ENCODE results near the gene SLC16A2. TPM values are rescaled to one million over a fixed set of nuclear protein-coding genes. Genes with fewer than 3 reads are reported as not detected.

SLC16A2 gene
- total RNA-seq, 1 experiment from 2014 or later, result 55.2 TPM

DNA sequence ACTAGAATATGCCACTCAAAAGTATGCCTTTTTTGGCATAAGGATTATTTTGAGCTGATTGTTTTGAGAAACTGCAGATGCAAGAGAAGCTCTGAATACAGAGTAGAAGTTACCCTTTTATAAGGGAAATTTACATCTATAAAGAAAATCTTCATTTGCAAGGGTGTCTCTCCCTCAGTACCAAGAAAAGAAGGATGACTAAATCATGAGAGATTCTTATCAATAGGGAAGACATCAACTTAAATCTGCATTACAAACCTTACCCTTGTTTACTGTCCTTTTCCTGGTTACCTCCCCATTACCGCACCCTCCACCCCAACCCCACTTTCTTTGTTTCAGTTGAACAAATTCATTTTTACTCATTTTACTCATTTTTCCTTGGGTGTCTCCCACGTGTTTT is 130.6 kb downstream of the SLC16A2 start:
- ATAC-seq, result no peak; the same call in none of the 2 replicates
- Mint-ChIP-seq H3K4me3 (no peak overlapping the region), H3K4me1 (peaks cover 16% of the 10 kb centered on the region), H3K27ac (no peak overlapping the region), H3K36me3 (peaks cover 4% of the 10 kb centered on the region), H3K27me3 (ENCODE audit: low read depth) (no peaks in the 10 kb centered on the region; the same call in none of the 2 replicates), H3K9me3 (peaks cover 4% of the 10 kb centered on the region)
- DNase-seq (ENCODE audit: low spot score), result no peak
- ChIA-PET CTCF (no interaction called here), POLR2A (interaction anchor here (0.6 kb wide), 1 partner anchor 509 kb away, joined by 3 read pairs; no protein-coding TSS in a partner anchor)
- TF ChIP-seq NR3C1 (CRISPR knock-in tag; conservative IDR thresholded peaks at IDR 0.05; ENCODE audit: low read depth) (no peak), ZNF138 (CRISPR knock-in tag; conservative IDR thresholded peaks at IDR 0.05) (no peak), ATF2 (CRISPR knock-in tag; IDR thresholded peaks at IDR 0.05; ENCODE audit: borderline replicate concordance, low read depth) (no peak), PRRX2 (CRISPR knock-in tag; IDR thresholded peaks at IDR 0.05) (no peak)
- TF ChIP-seq, protein P1, sequence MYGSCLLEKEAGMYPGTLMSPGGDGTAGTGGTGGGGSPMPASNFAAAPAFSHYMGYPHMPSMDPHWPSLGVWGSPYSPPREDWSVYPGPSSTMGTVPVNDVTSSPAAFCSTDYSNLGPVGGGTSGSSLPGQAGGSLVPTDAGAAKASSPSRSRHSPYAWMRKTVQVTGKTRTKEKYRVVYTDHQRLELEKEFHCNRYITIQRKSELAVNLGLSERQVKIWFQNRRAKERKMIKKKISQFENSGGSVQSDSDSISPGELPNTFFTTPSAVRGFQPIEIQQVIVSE (CRISPR knock-in tag; IDR thresholded peaks at IDR 0.05; ENCODE audit: borderline replicate concordance), result no peak

- TF ChIP-seq ZNF671 (CRISPR knock-in tag; IDR thresholded peaks at IDR 0.05), result no peak
- TF ChIP-seq ETV6 (CRISPR knock-in tag; IDR thresholded peaks at IDR 0.05), result no peak
- no peaks in the 10 kb centered on the region for H3K9me3 Mint-ChIP-seq
- ChIA-PET POLR2A (no interaction called here), CTCF (interaction anchor here (0.6 kb wide), 1 partner anchor 10 kb away, joined by 4 read pairs; no protein-coding TSS in a partner anchor)
- H3K27ac Mint-ChIP-seq, result no peak overlapping the region
- H3K36me3 Mint-ChIP-seq, result no peaks in the 10 kb centered on the region
- DNase-seq (ENCODE audit: low spot score) (no peak), ATAC-seq (no peak)
- peaks cover 5% of the 10 kb centered on the region for H3K4me1 Mint-ChIP-seq
- no peaks in the 10 kb centered on the region; the same call in 1 of the 2 replicates for H3K27me3 Mint-ChIP-seq (ENCODE audit: low read depth)
- H3K4me3 Mint-ChIP-seq, result no peak overlapping the region
Observed at GRCh38 chrX:74557378-74557777, 136.1 kb downstream of the SLC16A2 start.

DNA sequence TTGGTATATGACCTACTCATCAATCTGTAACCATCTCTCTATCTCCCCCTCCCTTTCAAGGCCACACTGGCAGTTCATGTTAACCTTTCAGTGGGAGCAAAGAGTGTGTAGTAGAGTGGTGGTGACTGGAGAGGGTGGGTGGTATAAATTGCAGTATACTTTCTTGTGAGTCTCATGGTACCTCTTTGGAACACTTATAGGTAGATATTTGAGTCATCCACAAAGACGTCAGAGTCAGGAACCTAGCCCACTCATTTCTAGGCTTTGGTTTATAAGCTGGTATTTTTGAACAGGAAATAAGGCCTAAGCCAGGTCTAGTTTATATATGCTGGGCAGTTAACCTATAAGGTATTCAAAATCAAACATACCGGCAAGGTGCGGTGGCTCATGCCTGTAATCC is 156.8 kb downstream of the SLC16A2 start:
- Mint-ChIP-seq H3K4me1 (no peaks in the 10 kb centered on the region), H3K9me3 (no peaks in the 10 kb centered on the region), H3K27me3 (ENCODE audit: low read depth) (no peaks in the 10 kb centered on the region), H3K36me3 (no peaks in the 10 kb centered on the region), H3K4me3 (no peak overlapping the region), H3K27ac (no peak overlapping the region)
- CTCF ChIA-PET, result no interaction called here
- POLR2A ChIA-PET, result no interaction called here
- DNase-seq (ENCODE audit: low spot score) (no peak), ATAC-seq (no peak)
- TF ChIP-seq MAX (CRISPR knock-in tag; IDR thresholded peaks at IDR 0.05) (no peak), PRDM15 (CRISPR knock-in tag; IDR thresholded peaks at IDR 0.05) (no peak), FOXP1 (CRISPR knock-in tag; IDR thresholded peaks at IDR 0.05; ENCODE audit: borderline replicate concordance) (no peak), PRRX2 (CRISPR knock-in tag; IDR thresholded peaks at IDR 0.05) (no peak), TP53 (CRISPR knock-in tag; IDR thresholded peaks at IDR 0.05) (no peak), GTF2I (CRISPR knock-in tag; conservative IDR thresholded peaks at IDR 0.05) (no peak), NR1H2 (CRISPR knock-in tag; IDR thresholded peaks at IDR 0.05) (no peak)
- TF ChIP-seq, protein P2, sequence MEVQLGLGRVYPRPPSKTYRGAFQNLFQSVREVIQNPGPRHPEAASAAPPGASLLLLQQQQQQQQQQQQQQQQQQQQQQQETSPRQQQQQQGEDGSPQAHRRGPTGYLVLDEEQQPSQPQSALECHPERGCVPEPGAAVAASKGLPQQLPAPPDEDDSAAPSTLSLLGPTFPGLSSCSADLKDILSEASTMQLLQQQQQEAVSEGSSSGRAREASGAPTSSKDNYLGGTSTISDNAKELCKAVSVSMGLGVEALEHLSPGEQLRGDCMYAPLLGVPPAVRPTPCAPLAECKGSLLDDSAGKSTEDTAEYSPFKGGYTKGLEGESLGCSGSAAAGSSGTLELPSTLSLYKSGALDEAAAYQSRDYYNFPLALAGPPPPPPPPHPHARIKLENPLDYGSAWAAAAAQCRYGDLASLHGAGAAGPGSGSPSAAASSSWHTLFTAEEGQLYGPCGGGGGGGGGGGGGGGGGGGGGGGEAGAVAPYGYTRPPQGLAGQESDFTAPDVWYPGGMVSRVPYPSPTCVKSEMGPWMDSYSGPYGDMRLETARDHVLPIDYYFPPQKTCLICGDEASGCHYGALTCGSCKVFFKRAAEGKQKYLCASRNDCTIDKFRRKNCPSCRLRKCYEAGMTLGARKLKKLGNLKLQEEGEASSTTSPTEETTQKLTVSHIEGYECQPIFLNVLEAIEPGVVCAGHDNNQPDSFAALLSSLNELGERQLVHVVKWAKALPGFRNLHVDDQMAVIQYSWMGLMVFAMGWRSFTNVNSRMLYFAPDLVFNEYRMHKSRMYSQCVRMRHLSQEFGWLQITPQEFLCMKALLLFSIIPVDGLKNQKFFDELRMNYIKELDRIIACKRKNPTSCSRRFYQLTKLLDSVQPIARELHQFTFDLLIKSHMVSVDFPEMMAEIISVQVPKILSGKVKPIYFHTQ (CRISPR knock-in tag; IDR thresholded peaks at IDR 0.05), result no peak
- TF ChIP-seq, protein P3, sequence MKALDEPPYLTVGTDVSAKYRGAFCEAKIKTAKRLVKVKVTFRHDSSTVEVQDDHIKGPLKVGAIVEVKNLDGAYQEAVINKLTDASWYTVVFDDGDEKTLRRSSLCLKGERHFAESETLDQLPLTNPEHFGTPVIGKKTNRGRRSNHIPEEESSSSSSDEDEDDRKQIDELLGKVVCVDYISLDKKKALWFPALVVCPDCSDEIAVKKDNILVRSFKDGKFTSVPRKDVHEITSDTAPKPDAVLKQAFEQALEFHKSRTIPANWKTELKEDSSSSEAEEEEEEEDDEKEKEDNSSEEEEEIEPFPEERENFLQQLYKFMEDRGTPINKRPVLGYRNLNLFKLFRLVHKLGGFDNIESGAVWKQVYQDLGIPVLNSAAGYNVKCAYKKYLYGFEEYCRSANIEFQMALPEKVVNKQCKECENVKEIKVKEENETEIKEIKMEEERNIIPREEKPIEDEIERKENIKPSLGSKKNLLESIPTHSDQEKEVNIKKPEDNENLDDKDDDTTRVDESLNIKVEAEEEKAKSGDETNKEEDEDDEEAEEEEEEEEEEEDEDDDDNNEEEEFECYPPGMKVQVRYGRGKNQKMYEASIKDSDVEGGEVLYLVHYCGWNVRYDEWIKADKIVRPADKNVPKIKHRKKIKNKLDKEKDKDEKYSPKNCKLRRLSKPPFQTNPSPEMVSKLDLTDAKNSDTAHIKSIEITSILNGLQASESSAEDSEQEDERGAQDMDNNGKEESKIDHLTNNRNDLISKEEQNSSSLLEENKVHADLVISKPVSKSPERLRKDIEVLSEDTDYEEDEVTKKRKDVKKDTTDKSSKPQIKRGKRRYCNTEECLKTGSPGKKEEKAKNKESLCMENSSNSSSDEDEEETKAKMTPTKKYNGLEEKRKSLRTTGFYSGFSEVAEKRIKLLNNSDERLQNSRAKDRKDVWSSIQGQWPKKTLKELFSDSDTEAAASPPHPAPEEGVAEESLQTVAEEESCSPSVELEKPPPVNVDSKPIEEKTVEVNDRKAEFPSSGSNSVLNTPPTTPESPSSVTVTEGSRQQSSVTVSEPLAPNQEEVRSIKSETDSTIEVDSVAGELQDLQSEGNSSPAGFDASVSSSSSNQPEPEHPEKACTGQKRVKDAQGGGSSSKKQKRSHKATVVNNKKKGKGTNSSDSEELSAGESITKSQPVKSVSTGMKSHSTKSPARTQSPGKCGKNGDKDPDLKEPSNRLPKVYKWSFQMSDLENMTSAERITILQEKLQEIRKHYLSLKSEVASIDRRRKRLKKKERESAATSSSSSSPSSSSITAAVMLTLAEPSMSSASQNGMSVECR (CRISPR knock-in tag; IDR thresholded peaks at IDR 0.05; ENCODE audit: borderline replicate concordance), result no peak
